ENCODE measurements around the gene ABHD16A.
A peak's percentile ranks its signal among the peaks of the same experiment; 100 is the strongest.

Gene ABHD16A

DNA sequence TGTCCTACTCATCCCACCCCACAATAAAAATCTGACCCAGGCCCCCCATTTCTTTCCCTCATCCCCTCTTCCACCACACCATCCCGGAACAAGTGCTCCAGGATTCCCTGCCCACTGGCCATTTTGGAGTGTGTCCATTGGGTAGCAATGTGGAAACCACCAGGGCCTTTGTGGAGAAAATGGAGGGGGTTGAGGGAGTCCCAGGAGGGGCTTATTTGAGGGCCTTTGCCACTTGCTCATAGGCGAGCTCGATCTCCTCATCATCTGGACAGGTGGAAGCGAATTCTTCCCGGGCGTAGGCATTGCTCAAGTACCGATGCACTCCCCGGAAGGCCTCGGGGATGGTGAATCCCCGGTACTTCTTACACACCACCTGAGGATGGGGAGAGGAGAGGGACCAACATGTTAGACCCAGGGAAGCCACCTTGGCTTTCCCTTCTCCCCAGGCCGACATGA lies 27.5 kb upstream of the ABHD16A start:
- FAIRE-seq: no peak

DNA sequence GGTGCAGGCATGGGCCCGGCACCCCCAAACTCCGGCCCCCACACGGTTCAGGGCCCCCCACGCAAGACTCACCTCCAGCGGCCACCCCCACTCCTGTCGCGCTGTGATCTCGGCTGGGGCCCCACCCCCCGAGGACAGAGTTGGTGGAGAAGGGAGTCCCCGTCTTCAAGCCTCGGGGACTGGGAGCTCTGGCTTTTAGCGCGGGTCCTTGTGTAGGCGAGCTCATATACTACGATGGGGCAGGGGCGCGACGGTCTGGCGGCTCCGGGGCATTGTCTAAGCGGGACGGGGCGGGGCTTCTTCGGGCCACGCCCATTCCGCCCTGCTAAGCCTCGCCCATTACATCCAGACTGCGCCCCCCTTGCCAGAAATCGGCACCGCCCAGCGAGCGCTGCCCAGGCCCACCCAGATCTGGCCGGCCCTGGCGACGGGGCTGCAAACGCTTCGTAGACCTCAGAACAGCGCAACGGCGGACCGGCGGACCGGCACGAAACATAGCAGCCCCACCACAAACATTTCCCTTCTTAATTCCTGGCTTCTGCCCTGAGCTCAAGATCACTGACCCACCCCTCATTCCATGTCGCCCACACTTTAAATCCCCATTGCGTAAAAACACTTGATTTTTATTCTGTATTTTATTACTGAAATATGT lies 27.0 kb upstream of the ABHD16A start:
- peak; percentile 96 for FAIRE-seq

DNA sequence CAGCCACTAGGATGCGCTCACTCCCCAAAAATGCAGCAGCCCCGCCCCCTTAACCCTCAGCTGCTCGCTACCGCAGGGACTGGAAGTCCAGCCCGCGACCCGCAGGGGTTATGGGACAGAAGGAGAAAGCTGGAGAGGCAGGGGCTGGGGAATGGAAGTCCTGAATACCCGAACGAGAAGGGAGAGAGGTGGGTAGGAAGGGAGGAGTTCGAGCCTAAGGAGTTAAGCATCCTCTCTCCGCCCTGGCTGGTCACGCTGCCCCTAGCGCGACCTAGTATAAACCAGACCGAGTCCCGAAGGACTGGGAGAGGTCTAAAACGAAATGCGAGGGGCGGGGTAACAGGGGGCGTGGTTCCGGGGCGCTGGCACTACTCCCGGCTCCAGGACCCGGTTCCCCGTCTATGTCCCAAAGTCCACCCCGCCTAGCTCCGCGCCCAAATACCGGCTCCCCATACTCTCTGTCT lies 26.4 kb upstream of the ABHD16A start:
- FAIRE-seq: peak; percentile 3

DNA sequence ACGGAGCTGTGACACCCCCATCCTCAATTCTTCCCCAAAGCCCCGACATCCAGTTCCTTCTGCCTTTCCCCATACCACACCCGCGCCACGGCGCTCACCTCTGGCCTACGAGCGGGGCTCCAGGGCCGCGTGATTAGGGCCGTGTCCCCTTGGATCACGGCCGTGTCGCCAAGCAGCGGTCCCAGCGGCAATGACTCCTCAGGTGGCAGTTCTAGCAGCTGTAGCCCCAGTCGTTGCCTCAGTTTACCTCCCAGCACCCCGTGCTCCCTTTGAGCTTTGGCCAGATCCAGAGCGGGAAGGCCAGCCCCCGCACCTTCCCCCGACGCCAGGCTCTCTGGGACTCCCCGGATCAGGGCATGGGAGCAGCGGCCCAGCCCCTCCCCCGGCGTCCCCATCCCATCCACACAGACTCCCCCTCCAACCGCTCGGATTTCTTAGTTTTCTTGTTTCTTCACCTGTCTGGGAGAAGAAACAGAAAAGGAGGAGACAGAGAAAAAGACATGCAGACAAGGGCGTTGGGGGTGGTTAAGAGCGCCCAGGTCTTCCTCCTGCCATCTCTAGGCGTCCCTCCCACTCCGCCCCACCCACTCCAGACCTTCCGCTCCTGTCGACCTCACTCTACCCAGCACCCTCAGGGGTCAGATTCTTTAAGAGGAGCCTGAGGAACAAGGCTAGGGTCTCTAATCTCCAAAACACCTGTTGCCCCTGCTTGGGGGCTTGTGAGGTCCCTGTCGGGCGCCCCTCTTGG lies 25.8 kb upstream of the ABHD16A start, which contains the start of gene DDAH2:
TSS of gene DDAH2 (minus strand) at position 533 of the 748 bp plus-strand sequence. CDS start at position 395, 138 bp downstream.
- no peak for FAIRE-seq

- FAIRE-seq: no peak
Measured at GRCh38 chr6:31727717-31728671, 24.9 kb upstream of the ABHD16A start.

- FAIRE-seq: no peak
Measured at GRCh38 chr6:31727034-31727716, 24.1 kb upstream of the ABHD16A start.

DNA sequence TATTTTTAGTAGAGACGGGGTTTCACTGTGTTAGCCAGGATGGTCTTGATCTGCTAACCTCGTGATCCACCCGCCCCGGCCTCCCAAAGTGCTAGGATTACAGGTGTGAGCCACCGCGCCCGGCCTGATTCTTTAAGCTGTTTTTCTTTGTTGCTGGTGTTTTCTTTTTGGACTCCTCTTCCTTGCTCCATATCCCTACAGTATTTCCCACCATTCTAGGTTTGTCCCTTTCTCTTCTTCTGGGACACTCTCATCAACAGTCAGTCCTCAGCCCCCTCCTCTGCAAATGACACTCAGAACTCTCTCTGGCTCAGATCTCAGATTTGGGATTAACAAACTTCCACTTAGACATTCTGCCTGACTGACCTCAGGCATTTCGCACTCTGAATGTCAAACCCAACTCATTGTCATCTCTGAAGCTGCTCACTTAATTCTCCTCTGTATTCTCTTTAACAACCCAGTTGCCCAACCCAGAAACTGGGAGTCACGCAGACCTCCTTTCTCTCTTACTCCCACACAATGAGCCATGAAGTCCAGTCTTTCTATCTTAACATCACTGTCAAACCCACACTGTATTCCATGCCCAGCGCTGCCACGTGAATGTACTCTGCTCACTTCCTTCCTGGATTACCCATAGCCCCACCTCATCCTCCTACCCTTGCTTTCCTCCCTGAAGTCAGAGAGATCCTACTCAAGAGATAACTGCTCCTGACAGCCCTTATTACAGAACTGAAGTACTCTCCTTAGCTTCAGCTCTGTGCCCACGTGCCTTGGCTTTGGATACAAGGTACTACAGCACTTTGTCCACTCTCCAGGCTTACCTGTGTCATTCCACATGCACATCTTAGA lies 22.6 kb upstream of the ABHD16A start:
- FAIRE-seq: no peak

DNA sequence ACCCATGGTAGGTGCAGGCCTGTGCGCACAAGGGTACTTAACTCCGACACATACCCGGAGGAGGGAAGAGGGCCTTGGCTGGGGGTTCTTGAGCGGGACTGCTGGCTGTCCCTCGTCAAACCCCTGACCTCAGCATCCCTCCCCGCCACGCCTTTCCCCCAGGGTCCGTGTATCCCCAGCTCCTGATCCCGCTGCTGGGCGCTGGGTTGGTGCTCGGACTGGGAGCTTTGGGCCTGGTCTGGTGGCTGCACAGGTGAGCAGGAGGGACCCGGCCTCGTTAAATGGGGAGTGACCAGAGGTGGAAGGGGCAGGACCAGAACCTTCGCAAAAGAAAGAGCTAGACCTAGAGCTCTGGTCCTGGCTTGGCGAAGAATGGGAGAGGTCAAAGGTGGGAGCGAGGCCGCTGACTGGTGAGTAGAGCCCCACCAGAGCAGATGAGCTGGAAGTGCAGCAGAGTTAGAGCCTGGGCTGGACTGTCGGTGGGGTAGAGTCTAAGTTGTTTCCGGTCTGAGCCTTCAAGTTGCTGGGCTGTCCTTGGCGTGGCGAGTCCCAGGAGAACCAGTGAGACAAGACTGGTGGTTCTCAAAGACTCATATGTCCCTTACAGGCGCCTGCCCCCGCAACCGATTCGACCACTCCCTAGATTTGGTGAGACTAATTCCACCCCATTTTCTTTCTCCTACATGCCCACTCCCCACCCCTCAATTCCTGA lies 21.0 kb upstream of the ABHD16A start:
- FAIRE-seq: no peak

- FAIRE-seq: no peak
Measured at GRCh38 chr6:31723245-31723979, 20.3 kb upstream of the ABHD16A start, which contains the start of gene MPIG6B. MPIG6B (plus strand) TSS chr6:31723373; CDS start chr6:31723384, 11 bp downstream.

DNA sequence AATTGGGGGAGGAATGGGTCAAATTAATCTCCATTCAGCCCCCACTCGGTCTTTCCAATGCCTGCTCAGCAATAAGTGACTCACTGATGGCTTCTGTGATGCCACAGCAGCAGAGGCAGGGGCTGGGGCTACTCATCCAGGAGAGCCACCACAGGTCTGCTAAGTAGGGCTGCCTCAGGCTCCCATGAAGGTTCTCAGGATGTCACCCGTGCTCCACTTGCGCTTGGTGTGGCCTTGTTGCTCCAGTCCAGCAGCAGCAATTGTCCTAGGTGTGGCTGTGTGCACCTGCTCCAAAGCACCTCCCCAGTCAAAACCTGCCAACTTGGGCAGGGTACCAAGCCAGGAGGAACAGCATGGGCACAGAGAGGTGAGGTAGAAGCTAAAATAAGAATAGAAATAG lies 19.0 kb upstream of the ABHD16A start:
- no peak for FAIRE-seq

DNA sequence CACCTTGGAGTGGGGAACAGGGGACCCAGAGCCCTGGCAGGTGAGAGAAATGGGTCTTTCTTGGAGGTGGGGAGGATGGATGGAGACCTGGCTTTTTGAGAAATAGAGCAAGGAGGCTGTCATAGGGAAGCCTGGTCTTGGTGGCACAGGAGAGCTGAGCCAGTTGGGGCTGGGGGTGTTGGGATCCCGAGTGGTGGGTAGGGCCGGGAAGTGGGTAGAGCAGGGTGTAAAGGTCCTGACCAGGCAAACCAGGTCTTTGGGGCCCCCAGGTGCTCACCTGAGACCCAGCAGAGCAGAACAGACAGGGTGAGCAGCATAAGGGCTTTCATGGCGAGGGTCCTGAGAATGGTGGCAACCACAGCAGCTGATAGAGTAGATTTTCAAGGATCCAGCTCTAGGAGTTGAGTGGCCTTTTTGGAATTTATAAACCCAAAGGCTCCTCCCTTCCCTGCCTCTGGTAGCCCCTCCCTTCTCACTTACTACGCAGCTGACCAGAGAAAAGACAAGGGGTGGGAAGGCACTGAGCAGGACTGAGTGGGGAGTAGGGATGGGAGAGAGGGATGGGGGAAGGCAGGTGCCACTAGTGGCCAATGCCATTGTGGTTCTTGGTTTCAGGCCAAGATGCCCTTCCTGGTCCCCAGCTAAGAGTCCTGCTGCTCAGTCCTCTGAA lies 18.4 kb upstream of the ABHD16A start, which contains the start of gene LY6G6C:
TSS of gene LY6G6C (minus strand) at position 396 of the 670 bp plus-strand sequence. CDS start at position 329, 67 bp downstream.
- FAIRE-seq: no peak

- FAIRE-seq: no peak
Measured at GRCh38 chr6:31720196-31720770, 17.2 kb upstream of the ABHD16A start.

GRCh38 chr6:31719001-31719400 lies 15.9 kb upstream of the ABHD16A start:
- FAIRE-seq: no peak

DNA sequence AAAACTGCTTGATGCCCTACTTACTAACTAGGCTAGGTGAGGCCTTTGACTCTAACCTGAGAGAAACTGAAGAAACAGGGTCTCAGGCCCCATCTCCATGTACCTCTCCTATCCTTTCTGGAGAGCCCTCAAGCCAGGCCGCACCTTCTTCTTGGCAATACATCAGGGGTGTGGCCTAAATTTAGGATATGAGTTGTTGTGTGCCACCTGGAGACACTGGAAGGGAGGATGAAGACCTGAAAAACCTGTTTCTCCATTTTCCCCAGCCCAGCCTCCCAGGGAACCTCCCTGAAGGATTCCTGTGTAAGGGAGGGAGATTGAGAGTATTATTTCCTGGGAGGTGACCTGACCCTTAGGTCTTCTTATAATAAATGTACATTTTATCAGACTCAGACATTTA lies 15.1 kb upstream of the ABHD16A start:
- no peak for FAIRE-seq

DNA sequence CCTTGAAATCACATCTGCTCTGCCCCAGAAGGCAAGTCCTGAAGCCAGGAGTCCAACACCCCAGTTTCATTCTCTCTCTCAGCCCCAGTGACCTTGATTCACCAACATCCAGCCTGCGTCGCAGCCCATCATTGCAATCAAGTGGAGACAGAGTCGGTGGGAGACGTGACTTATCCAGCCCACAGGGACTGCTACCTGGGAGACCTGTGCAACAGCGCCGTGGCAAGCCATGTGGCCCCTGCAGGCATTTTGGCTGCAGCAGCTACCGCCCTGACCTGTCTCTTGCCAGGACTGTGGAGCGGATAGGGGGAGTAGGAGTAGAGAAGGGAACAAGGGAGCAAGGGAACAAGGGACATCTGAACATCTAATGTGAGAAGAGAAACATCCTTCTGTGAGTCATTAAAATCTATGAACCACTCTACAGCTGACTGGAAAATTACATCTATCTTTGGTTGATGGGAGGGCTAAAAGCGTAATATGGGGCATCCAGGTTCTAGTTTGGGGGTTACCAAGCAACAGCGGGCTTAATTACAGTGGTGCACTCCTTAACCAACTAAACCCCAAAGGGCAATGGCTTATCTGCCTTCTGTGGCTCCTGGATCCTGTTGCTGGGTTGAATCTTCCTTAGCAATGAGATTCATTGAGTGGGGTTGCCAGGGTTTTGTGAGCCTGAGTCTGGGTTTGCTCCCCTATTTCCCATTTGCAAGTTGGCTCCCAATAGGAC lies 14.5 kb upstream of the ABHD16A start:
- no peak for FAIRE-seq

DNA sequence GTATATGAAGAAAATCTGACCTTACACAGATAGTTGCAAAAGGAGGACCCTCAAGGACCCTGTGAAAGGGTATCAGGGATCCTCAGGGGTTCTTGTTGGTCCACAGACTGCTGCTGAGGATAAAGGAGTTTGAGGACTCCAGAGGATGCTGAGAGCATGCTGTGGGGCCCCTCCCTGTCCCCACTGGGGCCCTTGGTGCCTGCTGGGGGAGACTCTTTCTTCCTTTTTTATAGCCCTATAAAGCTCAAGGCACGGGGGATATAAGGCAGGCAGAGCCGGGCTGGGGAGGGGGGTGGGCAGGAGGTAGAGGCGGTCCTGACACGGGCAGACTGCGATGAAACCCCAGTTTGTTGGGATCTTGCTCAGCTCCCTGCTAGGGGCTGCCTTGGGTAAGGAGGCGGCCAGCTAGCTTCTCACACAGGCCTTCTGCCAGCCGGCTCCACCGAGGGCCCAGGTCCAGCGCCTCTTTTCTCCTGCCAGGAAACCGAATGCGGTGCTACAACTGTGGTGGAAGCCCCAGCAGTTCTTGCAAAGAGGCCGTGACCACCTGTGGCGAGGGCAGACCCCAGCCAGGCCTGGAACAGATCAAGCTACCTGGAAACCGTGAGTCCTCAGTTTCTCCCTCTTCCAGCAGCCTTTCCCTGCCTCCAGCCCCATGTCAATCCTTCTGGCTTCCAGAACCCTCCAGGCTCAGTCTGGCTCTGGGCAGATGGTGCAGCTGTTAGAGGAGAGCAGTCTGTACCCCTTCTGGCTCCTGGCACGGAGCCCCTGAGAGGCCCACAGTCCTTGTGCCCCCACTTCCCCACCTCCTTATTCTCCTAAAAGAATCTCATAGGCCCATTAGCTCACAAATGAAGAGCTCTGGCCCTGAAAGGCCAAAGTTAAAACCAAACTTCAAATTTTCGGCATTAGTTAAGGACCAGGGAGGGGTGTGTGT lies 12.2 kb upstream of the ABHD16A start, which contains the start of gene LY6G6D:
TSS of gene LY6G6D (plus strand) at position 327 of the 937 bp plus-strand sequence. CDS start at position 335, 8 bp downstream.
- FAIRE-seq: no peak
